HepG2 (cell line): ENCODE results near the gene FBXO41. TPM values are rescaled to one million over a fixed set of nuclear protein-coding genes. Genes with fewer than 3 reads are reported as not detected.

ENCODE experiments used
- BCL6 ChIP-seq: IDR thresholded peaks from 2 replicates; pipeline ENCODE4 v1.6.1; 2016; ENCODE audit warnings: missing genetic modification reagents, missing compliant biosample characterization
- E2F1 ChIP-seq: sonication (generic); formaldehyde crosslinking; IDR thresholded peaks from 2 replicates; pipeline ENCODE4 v1.5.0; 2020; ENCODE audit warnings: missing genetic modification reagents
- FOXC1 ChIP-seq: sonication (generic); formaldehyde crosslinking; IDR thresholded peaks from 2 replicates; pipeline ENCODE4 v1.8.0; 2022; ENCODE audit warnings: mild to moderate bottlenecking, missing genetic modification reagents, borderline replicate concordance
- HMG20B ChIP-seq: conservative IDR thresholded peaks from 2 replicates; pipeline ENCODE4 v1.6.1; 2016; ENCODE audit warnings: missing genetic modification reagents, missing compliant biosample characterization
- MAFF ChIP-seq: IDR thresholded peaks from 2 replicates; pipeline ENCODE4 v1.6.1; 2011; ENCODE audit warnings: low read depth, low read length, improper control_type of control experiment
- MBD4 ChIP-seq: IDR thresholded peaks from 2 replicates; pipeline ENCODE4 v1.6.1; 2012; ENCODE audit warnings: low read length, inconsistent platforms, borderline replicate concordance
- NR2F2 ChIP-seq: IDR thresholded peaks from 2 replicates; pipeline ENCODE4 v1.6.1; 2012; ENCODE audit warnings: low read depth, inconsistent platforms, borderline replicate concordance
- SP5 ChIP-seq: IDR thresholded peaks from 2 replicates; pipeline ENCODE4 v1.6.1; 2016; ENCODE audit warnings: low read depth, borderline replicate concordance
- TSC22D2 ChIP-seq: sonication (generic); formaldehyde crosslinking; IDR thresholded peaks from 2 replicates; pipeline ENCODE4 v1.5.1; 2020; ENCODE audit warnings: missing genetic modification reagents, mild to moderate bottlenecking, borderline replicate concordance
- ZC3H13 ChIP-seq: sonication (generic); formaldehyde crosslinking; IDR thresholded peaks from 2 replicates; pipeline ENCODE4 v1.8.1; 2023; ENCODE audit warnings: mild to moderate bottlenecking, missing genetic modification reagents, moderate library complexity
- ZNF17 ChIP-seq: sonication (generic); formaldehyde crosslinking; IDR thresholded peaks from 2 replicates; pipeline ENCODE4 v1.5.0; 2020; ENCODE audit warnings: mild to moderate bottlenecking, missing genetic modification reagents
- ZNF251 ChIP-seq: sonication (generic); formaldehyde crosslinking; IDR thresholded peaks from 2 replicates; pipeline ENCODE4 v1.9.0; 2021; ENCODE audit warnings: mild to moderate bottlenecking, missing genetic modification reagents
- ZNF550 ChIP-seq: sonication (generic); formaldehyde crosslinking; IDR thresholded peaks from 2 replicates; pipeline ENCODE4 v1.4.0; 2020; ENCODE audit warnings: mild to moderate bottlenecking, missing genetic modification reagents, borderline replicate concordance
- ZNF576 ChIP-seq: sonication (generic); formaldehyde crosslinking; IDR thresholded peaks from 2 replicates; pipeline ENCODE4 v1.4.0; 2020; ENCODE audit warnings: mild to moderate bottlenecking, missing genetic modification reagents
- ZNF761 ChIP-seq: sonication (generic); formaldehyde crosslinking; conservative IDR thresholded peaks from 2 replicates; pipeline ENCODE4 v1.4.0; 2020; ENCODE audit warnings: mild to moderate bottlenecking, missing genetic modification reagents
- ZNF781 ChIP-seq: sonication (generic); formaldehyde crosslinking; IDR thresholded peaks from 2 replicates; pipeline ENCODE4 v1.5.1; 2020; ENCODE audit warnings: borderline replicate concordance, mild to moderate bottlenecking, missing genetic modification reagents; ENCODE audit errors: not compliant biosample characterization
- ZNF891 ChIP-seq: sonication (generic); formaldehyde crosslinking; IDR thresholded peaks from 2 replicates; pipeline ENCODE4 v1.5.0; 2020; ENCODE audit warnings: mild to moderate bottlenecking, missing genetic modification reagents
- polyA plus RNA-seq, 8 experiments: library from polyadenylated mRNA; depleted of rRNA in 3 of 8; stranded (reverse) in 7 of 8; unstranded in 1 of 8; fragments of >200 nt; fragmentation: Illumina TruSeq in 4 of 8; extraction: Trizol in 4 of 8; gene quantifications; 2 replicates each; pipeline versions ENCODE4 v1.2.1 to v1.2.3, GENCODE V29; 2011 to 2016; ENCODE audit warnings: low read depth in 4 of 8, missing spikeins in 1 of 8, mixed read lengths in 1 of 8; ENCODE audit not compliant: insufficient read depth in 1 of 8
- total RNA-seq, 5 experiments: library from RNA; depleted of rRNA; stranded (reverse); fragments of >200 nt; fragmentation: Illumina TruSeq; extraction: Trizol; gene quantifications; 2 replicates each; pipeline ENCODE4 v1.2.3, GENCODE V29; 2016; ENCODE audit warnings: low read depth in 1 of 5
- TF ChIP-seq, protein P1 (sequence below): sonication (generic); IDR thresholded peaks from 2 replicates; pipeline ENCODE4 v1.6.1; 2016; ENCODE audit warnings: low read depth, borderline replicate concordance
- TF ChIP-seq, protein P2 (sequence below): sonication (generic); formaldehyde crosslinking; IDR thresholded peaks from 2 replicates; pipeline ENCODE4 v1.5.0; 2020; ENCODE audit warnings: missing genetic modification reagents
- TF ChIP-seq, protein P3 (sequence below): sonication (generic); formaldehyde crosslinking; conservative IDR thresholded peaks from 2 replicates; pipeline ENCODE4 v1.8.0; 2022; ENCODE audit warnings: mild to moderate bottlenecking, moderate library complexity, missing genetic modification reagents
- TF ChIP-seq, protein P4 (sequence below): fragments of 450-650 bp; IDR thresholded peaks from 2 replicates; pipeline ENCODE4 v1.6.1; 2016
- TF ChIP-seq, protein P5 (sequence below): sonication (generic); formaldehyde crosslinking; IDR thresholded peaks from 2 replicates; pipeline ENCODE4 v1.4.0; 2020; ENCODE audit warnings: missing genetic modification reagents

The FBXO41 gene
- total and polyA plus RNA-seq, 2 of the 13 experiments (the other 11 are each of a cell fraction or from before 2014, with no cell fraction given), result 4.2 to 10.3 TPM

GRCh38 chr2:73212448-73213176 is 71.7 kb downstream of the FBXO41 start (continued):
- TF ChIP-seq MAFF (no peak), FOXC1 (CRISPR knock-in tag) (peak; percentile 47; the same call in 1 of the 2 replicates), ZNF17 (no peak), ZNF251 (CRISPR knock-in tag) (no peak), ZC3H13 (CRISPR knock-in tag) (no peak), HMG20B (0 out of 2 replicates have a peak, but pooled peaks have one; percentile 14), TSC22D2 (peak; percentile 42; the same call in 1 of the 2 replicates), ZNF550 (CRISPR knock-in tag) (0 out of 2 replicates have a peak, but pooled peaks have one; percentile 22), NR2F2 (no peak), ZNF891 (peak; percentile 55; the same call in 1 of the 2 replicates), ZNF781 (CRISPR knock-in tag) (peak; percentile 30), E2F1 (CRISPR knock-in tag) (no peak), ZNF761 (no peak), SP5 (CRISPR knock-in tag) (no peak), MBD4 (no peak), BCL6 (CRISPR knock-in tag) (peak; percentile 46), ZNF576 (no peak)
- TF ChIP-seq, protein P1, sequence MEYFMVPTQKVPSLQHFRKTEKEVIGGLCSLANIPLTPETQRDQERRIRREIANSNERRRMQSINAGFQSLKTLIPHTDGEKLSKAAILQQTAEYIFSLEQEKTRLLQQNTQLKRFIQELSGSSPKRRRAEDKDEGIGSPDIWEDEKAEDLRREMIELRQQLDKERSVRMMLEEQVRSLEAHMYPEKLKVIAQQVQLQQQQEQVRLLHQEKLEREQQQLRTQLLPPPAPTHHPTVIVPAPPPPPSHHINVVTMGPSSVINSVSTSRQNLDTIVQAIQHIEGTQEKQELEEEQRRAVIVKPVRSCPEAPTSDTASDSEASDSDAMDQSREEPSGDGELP, result peak; percentile 80
- TF ChIP-seq, protein P2, sequence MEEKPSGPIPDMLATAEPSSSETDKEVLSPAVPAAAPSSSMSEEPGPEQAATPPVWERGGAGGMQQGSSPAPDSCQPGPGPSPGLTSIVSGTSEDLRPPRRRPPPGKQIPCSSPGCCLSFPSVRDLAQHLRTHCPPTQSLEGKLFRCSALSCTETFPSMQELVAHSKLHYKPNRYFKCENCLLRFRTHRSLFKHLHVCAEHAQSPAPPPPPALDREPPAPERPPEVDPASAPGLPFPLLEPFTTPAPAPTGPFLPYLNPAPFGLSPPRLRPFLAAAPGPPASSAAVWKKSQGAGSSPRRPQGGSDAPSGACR (CRISPR knock-in tag), result no peak
- TF ChIP-seq, protein P3, sequence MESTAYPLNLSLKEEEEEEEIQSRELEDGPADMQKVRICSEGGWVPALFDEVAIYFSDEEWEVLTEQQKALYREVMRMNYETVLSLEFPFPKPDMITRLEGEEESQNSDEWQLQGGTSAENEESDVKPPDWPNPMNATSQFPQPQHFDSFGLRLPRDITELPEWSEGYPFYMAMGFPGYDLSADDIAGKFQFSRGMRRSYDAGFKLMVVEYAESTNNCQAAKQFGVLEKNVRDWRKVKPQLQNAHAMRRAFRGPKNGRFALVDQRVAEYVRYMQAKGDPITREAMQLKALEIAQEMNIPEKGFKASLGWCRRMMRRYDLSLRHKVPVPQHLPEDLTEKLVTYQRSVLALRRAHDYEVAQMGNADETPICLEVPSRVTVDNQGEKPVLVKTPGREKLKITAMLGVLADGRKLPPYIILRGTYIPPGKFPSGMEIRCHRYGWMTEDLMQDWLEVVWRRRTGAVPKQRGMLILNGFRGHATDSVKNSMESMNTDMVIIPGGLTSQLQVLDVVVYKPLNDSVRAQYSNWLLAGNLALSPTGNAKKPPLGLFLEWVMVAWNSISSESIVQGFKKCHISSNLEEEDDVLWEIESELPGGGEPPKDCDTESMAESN (CRISPR knock-in tag), result no peak
- TF ChIP-seq, protein P4, sequence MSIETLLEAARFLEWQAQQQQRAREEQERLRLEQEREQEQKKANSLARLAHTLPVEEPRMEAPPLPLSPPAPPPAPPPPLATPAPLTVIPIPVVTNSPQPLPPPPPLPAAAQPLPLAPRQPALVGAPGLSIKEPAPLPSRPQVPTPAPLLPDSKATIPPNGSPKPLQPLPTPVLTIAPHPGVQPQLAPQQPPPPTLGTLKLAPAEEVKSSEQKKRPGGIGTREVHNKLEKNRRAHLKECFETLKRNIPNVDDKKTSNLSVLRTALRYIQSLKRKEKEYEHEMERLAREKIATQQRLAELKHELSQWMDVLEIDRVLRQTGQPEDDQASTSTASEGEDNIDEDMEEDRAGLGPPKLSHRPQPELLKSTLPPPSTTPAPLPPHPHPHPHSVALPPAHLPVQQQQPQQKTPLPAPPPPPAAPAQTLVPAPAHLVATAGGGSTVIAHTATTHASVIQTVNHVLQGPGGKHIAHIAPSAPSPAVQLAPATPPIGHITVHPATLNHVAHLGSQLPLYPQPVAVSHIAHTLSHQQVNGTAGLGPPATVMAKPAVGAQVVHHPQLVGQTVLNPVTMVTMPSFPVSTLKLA, result no peak
- TF ChIP-seq, protein P5, sequence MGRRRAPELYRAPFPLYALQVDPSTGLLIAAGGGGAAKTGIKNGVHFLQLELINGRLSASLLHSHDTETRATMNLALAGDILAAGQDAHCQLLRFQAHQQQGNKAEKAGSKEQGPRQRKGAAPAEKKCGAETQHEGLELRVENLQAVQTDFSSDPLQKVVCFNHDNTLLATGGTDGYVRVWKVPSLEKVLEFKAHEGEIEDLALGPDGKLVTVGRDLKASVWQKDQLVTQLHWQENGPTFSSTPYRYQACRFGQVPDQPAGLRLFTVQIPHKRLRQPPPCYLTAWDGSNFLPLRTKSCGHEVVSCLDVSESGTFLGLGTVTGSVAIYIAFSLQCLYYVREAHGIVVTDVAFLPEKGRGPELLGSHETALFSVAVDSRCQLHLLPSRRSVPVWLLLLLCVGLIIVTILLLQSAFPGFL (CRISPR knock-in tag), result no peak
